ENCODE data around the gene EPB41L4A.

Gene EPB41L4A

DNA sequence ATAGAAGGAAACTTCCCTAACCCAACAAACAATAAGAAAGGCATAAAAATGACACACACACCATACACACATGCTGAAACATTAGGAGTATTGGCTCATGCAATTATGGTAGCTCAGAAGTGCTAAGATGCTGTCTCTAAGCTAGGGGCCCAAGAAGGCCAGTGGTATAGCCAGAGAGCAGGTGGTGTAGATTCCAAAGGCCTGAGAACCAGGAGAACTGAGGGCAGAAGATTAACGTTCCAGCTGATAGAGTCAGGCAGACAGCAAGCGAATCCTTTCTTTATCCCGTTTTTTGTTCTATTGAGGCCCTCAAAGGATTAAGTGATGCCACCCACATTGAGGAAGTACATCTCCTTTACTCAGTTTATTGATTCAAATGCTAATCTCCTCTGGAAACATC lies 262.9 kb downstream of the EPB41L4A start:
- no peak for DNase-seq

DNA sequence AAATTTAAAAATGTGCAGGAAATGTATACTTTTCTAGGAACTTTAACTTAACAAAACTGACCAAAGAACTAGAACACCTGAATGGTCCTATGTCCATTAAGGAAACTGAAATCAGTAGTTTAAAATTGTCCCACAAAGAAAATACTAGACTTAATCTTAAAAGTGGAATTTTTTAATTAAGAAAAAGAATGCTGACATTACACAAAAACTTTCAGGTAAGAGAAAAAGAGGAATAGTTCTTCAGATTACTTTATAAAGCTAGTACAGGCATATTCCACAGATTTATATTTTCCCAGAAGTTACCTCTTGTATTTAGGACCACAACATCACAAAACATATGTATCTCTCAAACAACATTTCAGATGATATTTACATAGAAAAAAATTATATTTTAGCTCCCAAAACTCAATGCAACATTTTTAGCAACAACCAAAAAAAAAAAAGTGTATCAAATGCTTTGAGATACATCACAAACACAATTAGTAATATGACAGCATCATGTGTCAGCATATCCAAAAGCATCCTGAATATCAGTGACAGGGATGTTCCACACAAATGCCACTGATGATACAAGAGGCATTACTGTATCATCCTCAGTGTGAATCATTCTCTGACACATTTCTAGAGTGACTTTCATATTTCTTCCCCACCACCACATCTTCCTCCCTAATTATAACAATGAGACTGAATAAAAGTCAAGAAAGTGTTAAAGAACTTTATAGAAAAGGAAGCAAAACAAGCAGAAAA lies 264.0 kb downstream of the EPB41L4A start:
- no peak for DNase-seq

DNA sequence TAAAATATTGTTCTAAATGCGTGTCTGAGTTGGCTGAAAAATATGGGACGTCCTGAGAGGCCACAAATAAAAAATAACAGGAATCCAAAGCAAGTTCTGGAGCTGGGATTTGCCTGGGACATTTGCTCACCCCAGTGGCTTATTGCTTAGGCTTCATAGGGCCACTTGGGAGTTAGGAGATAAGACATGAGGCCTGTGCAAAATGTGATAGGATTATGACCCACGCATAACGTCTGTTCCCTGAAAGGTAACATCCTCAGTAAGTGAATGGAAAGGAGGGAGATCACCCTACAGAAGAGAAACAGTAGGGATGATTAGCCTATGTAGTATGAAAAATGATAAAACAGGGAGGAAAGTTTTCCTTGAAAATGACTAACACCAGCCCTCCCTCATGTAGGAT lies 269.4 kb downstream of the EPB41L4A start:
- DNase-seq, result no peak

DNA sequence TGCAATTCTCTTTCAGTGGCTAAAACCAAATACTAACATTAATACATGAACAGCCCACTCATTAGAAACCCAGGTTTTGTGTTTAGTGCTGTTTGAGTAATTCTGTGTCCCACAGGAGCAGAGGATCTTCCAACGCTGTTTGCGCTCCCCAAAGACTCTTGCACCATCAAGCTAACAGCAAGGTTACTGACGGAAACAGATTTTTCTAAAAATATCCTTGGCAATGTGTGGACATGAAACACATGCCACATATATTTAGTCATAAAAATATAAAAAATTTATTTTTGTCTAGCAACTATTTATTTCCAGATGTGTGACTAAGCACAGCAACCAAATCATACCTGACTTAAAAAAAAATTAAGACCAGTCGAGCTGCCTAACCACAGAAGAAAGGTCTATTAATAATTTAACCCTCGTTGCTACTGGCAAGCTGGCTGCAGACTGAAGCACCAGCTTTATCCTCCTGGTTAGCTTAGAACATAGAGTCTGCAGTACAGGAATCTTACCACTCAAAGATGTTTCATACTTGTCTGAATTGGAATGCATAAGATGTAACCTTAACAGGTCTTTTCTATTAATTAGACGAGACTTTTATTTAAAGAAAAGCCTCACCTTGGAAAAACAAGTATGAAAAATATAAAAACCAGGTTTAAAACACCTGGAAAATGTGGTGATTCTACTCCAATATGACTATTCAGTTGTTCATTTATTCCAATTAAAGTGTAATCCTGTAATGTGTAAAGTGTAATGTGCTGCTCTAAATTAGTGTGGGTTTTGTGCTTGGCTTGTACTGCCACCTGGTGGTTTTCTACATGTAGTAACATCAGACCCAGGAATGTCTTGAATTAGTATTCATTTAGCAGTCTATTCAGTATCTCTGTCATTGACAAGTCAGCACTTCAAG lies 272.5 kb downstream of the EPB41L4A start:
- DNase-seq, result peak; percentile 19

DNA sequence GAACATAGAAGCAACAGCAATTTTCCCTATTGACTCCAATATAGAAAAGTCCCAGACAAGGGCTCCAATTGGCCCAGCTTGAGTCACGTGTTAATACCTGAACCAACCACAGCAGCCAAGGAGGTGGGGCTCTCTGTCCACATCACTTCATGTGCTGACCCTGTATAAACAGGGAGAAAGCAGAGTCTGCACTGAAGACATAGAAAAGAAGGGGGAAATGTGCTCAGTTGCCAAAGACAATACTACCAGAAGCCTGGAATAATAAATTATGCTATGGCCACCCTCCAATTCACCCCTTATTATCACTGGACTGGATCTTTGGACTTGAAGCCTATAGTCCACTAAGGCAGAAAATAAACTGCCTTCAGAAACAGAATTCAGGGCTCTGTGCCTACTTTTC lies 275.4 kb downstream of the EPB41L4A start:
- peak; percentile 16 for DNase-seq

DNA sequence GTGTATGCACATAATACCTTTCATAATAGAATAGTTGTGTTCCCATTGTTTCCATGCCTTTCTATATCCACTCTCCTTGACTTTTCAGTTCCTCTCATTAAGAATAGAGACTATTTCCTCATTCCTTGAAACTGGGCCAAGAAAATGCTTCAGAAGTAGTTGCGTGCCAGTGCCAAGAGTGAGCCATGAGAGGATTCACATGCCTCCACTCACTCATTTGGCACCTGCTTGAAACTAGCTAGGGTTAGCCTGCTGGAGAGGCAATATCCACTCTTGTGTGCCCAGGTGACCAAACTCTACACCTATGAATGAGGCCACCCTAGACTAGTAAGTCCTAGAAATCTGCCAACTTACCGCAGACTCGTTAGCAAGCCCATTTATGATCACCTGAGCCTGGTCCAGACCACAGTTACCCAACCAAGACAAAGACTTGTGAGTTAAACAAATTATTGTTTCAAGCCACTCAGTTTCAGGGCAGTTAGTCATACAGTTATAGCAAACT lies 276.3 kb downstream of the EPB41L4A start:
- no peak for DNase-seq

DNA sequence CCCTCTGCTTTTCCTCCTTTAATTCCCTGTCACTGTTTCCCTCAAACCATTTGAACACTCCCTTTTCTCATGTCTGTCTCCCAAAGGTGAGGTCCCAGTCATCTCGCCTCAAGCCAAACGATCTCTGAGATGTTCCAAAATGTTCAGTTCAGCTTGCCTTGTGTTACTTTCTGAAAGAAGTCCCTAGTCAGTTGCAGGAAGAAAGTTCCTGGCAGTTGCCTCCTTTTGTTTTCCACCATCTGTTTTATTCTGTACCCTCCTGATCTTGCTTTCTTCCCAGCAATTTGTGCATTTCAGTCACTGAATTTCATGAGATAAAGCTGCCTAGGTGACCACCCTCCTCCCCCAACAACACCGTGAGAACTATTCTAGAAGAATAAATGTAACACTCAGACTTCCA lies 277.5 kb downstream of the EPB41L4A start:
- no peak for DNase-seq

DNA sequence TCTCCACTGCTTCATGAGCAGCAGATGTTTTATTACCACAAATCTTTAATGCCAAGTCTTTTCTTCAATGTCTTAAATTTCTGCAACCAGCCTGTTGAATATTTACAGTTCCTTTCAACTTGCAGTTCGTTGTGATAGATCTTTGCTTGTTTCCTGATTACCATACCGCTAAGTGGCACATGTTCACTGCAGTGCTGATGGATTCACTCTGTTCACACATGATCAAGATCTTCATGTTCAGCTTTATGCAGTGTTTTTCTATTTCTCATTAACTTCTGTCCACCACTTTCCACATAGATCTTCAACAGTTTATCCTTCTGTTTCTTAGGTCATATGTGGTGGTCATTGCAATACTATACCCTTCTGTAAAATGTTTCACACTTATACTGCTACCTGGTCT lies 280.6 kb downstream of the EPB41L4A start:
- no peak for DNase-seq

DNA sequence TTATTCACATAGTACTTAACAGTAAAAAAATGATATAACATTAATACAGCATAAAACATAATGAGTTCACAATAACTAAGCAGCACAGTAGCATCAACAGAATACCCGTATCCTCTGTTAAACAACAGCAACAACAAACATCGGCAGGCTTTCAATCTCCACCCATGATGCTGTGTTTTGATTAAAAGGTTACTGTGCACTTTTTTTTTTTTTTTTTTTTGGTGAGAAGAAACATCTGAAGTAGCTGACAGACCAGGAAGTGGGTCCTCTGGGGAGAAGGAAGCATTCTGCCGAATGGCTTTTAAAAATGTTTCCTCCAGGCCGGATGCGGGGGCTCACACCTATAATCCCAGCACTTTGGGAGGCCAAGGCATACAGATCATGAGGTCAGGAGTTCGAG lies 282.3 kb downstream of the EPB41L4A start:
- no peak for DNase-seq

DNA sequence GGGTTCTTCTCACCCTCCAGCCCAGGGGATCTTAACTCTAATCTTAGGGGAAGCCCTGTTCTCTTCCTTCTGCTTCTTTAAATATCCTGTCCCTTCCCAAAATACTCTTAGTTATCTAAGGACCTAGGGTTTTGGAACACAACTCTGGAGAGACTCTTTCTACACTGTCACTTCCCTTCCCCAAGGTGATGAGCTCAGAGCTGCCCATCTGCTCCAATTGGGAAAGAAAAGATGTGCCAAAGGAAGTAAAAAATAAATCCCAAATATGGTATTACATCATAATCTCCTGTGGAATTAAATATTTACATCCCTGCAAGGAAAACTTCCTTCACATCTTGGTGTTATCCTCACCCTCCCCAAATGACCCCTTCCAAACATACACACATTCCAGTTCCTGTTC lies 291.2 kb downstream of the EPB41L4A start:
- DNase-seq, result no peak

DNA sequence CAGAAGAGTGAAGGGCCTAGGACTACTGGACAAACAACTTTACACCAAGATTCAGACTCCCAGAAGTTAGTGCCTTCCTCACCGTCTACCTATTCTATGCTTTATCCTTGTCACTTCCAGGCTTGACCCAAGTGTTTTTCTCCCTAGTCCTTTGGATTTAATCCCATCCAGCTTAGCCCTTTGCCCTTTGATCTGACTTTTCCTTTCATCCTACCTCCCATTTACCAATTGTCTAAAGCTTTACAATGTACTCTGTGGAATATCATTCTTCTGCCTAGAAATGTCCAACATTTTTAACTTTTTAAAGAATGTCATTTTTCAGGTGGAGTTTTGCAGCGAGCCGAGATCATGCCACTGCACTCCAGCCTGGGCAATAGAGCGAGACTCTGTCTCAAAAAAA lies 292.1 kb downstream of the EPB41L4A start:
- no peak for DNase-seq

DNA sequence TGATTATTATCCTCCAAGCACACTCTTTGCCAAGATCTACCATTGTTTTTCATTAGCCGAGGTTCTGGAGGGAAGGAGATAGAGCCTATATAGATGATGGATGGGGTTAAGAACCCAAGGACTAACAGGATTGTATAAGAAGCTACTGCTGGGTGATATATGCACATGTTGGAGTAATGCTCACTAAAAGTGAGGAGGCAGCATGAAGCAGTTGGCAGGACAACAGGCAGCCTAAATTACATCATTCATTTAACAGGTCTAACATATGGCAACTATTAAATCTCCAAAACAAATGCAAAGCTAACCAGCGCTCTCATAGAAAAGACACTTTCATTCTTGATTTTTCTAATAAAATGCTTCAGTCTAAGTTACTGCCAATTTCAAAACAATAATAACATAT lies 293.2 kb downstream of the EPB41L4A start:
- no peak for DNase-seq

DNA sequence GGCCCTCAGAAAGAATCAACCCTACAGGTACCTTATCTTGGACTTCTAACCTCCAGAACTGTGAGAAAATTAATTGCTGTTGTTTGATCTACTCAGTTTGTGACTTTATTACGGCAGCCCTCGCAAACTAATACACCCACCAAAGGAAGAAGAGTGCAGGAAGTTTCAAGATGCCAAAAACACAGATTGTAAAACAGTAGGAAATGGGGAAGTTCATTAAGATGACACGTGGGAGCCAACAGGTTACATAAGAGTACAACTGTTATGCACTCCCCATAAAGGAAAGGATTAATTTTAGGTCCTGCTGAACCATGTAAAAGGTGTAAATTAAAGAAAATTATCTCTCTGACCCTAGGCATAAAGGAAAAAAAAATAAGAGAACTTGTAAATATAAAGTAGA lies 294.3 kb downstream of the EPB41L4A start:
- DNase-seq, result no peak

DNA sequence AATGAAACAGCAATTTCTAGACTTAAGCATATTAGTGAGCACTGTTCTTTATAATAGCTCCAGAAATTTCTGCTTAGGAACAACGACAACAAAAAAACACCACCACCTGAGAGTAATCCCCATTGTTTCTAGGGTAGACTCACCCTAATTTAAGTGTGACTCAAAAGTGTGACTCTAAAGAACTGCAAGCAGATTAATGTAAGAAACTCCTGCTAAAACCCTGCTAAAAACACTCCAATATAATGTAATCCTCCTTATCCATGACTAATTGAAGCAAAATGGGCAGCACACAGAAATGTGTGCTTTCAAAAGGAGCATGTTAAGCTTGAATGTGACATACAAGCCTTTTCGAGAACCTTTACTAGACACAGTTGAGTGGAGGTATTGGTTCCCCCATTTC lies 296.0 kb downstream of the EPB41L4A start:
- no peak for DNase-seq

DNA sequence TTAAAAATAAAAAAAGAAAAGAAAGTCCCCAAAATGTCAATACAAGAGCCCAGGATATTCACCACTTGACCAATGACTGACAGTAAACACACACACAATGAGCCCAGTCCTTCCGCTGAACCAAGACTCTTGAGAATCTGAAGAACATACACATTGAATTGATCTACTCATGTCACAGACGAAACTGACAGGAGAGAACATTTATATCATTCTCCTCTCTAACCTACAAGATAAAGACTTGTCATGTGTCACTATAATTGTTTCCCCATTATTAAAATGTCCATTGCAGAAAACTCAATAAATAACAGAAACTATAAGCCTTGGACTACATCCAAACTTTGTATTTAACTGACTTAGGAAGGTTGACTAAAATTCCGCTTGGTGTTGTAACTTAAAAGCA lies 296.7 kb downstream of the EPB41L4A start:
- no peak for DNase-seq

DNA sequence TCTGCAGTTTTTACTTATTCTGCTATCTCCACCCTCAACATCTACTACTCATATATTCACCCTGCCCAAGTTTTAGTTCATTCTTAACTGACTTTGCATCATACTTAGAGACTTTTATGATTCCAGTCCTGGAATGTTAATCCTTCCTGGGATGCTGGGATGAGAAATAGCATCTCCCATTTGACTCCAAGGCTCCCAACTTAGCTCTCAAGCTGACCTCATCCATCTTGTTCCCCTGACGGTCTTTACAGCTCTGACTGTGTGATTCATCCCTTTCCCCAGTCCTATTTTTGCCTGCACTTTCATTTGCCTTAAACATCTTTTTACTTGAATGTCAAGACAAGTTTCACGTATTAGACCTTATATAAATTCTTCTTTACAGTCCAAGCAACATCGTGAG lies 297.8 kb downstream of the EPB41L4A start:
- no peak for DNase-seq

DNA sequence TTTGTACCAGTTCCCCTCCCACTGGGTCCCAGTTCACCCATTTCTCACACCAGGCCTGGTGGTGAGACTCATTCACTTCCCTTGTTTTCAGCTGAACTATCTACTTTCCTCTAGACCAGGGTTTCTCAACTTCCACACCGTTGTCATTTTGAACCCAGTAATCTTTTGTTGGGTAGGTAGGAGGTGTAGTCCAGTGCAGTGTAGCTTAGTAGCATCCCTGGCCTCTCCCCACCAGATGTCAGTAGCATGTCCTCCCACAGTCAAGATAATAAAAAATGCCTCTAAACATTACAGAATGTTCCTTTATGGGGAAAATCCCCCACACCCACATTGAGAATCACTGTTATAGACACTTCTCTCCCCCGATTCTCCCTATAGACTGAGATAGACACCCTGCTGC lies 299.1 kb downstream of the EPB41L4A start:
- no peak for DNase-seq

DNA sequence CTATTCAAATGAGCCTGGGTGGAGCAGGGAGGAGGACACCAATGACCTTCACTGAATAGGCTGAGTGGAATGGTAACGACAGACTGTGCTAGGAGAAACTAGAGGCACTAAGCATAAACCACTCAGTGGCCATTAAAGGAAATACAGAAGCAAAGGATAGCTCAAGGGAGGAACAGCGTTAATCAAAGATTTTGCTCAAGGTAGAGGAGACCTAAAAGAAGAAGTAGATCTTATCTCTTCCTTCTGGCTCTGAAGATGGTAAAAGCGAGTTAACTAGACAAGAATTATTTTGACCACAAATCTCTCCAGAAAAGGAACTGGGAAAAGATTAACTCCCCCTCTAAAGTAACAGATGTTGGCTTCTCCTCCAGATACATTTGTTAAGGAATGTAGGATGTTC lies 299.6 kb downstream of the EPB41L4A start:
- DNase-seq, result no peak

DNA sequence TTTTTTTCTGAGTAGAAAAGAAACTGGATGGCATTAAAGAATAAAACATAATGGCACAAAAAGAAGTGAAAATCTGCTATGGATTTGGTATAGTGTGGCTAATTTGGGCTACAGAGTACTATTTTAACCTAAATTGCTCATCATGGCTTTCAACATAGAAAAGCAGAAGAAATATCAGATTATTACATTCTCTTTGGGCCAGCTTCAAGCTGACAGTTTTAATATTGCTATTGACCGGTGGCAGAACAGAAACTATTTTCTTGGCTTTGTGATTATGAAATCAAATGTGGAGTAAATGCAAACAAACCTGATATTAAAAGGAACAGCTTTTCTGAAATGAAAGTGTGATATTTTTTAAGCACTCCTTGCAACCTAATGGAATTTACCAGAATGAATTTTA lies 301.5 kb downstream of the EPB41L4A start:
- no peak for DNase-seq

DNA sequence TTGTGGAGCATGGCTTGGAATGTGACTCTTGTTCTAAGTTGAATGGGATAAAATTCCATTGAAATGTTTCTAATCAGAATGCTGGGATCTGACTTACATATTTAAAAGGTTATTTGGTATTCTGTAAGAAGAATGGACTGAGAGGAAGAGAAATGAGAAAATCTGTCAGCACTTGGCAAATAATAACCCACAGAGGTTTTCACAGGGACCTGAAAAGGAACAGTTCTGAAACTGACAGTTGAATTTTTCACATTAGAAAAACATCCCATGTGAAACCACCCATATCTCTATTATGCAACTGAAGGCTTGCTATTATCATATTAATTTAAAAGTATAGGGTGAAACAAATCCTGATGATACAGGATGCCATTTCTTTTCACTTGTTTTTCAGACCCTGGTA lies 302.7 kb downstream of the EPB41L4A start:
- DNase-seq, result no peak

DNA sequence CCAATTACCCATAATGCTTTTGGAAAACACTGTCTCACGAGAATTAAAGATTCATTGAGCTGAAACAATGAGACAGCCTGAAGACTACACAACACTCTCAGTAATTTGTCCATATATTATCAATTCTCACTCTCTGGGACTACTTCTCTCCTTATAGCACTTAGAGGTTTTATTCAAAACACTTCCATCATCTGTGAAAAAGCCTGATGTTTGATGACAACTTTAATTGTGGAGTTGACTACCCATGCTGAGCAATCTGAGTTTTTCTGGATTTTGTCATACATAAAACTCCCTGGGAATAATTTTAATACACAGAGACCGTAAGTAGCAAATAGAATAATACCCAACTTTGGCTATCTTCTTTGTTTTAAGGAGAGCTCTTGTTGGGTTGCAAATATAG lies 305.5 kb downstream of the EPB41L4A start:
- no peak for DNase-seq
